Right cardiac atrium (tissue), 5 donors: ENCODE results near the gene ILDR2. TPM values are rescaled to one million over a fixed set of nuclear protein-coding genes. Genes with fewer than 3 reads are reported as not detected.

Source experiments
- ATAC-seq, 2 donors: fragments of 200-7000 bp; cut with Tn5 transposase; one replicate each; pipeline versions ENCODE4 v1.8.0 to v1.9.1; 2020; ENCODE audit warnings: moderate library complexity in 2 of 2, mild to moderate bottlenecking in 1 of 2
- DNase-seq, 3 donors: peaks; one replicate each; pipeline ENCODE4 v3.0.0-alpha.2; 2020
- H3K27ac ChIP-seq: one replicate; pipeline ENCODE4 v1.5.1; 2013; ENCODE audit warnings: mild to moderate bottlenecking, low read length, control low read depth, moderate library complexity
- H3K27me3 ChIP-seq: one replicate; pipeline ENCODE4 v1.6.1; 2013; ENCODE audit not compliant: control insufficient read depth, insufficient read depth
- H3K4me1 ChIP-seq: one replicate; pipeline ENCODE4 v1.6.1; 2013; ENCODE audit warnings: low read length; ENCODE audit not compliant: control insufficient read depth, insufficient read depth
- H3K4me3 ChIP-seq: one replicate; pipeline ENCODE4 v1.5.1; 2013; ENCODE audit warnings: low read length, control low read depth
- H3K9me3 ChIP-seq: one replicate; pipeline ENCODE4 v1.6.1; 2013; ENCODE audit warnings: low read length; ENCODE audit not compliant: control insufficient read depth
- WGBS: extraction: QIAGEN DNeasy Blood & Tissue Kit; methylation state at CpG from one replicate; pipeline ENCODE4 v1.1.7; 2013; 5-methylcytosine and 5-hydroxymethylcytosine counted together
- intact Hi-C, 4 donors: fragments of 100-400 bp; cut with DNase I; formaldehyde crosslinking; loops; one replicate each; pipeline versions ENCODE4 v1.11.0 to v1.14.0; 2022 to 2023
- polyA plus RNA-seq: library from polyadenylated mRNA; stranded (reverse); fragments of 200-250 nt; gene quantifications from one replicate; pipeline ENCODE4 v1.2.3, GENCODE V29; 2013
- total RNA-seq, 4 donors: library from RNA; stranded (reverse); fragmentation: NEBNext Ultra II Directional; extraction: Animal tissue kit (Norgen Biotek cat#: 25700); gene quantifications; one replicate each; pipeline ENCODE4 v1.2.1, GENCODE V29; 2021
- donor health status: healthy with polysubstance abuse.
- donor health status: DM: no; HTN: yes; CAD: no.
- donor health status: DM: no; HTN: no; CAD: no.
- donor health status: DM: no; HTN: yes; CAD: no; lungs with severe emphysema.
- donor health status: DM: yes; HTN: yes; CAD: no.

The ILDR2 gene
- total and polyA plus RNA-seq, 5 donors = 0.95 to 13.7 (median 3.4) TPM

GRCh38 chr1:166999075-166999474 is 23.7 kb upstream of the ILDR2 start:
- intact Hi-C loops = no loop called here
- DNase-seq (no peak), ATAC-seq (no peak)
- Histone ChIP-seq H3K27ac (no peak overlapping the region), H3K9me3 (no peaks in the 10 kb centered on the region), H3K4me3 (no peak overlapping the region), H3K27me3 (no peaks in the 10 kb centered on the region), H3K4me1 (no peaks in the 10 kb centered on the region)
- WGBS = 74% methylated on average over 1 of the region's 1 CpG

GRCh38 chr1:166988974-166989515 is 13.7 kb upstream of the ILDR2 start, which contains the start of gene MAEL:
Gene MAEL (plus strand): TSS chr1:166989280. CDS start chr1:166989353, 73 bp downstream.
- DNase-seq (peak in 2 of 3 donors; percentile 34 to 46), ATAC-seq (no peak)
- H3K27me3 ChIP-seq = no peaks in the 10 kb centered on the region
- no peak within 1 kb of the TSS for H3K4me3 ChIP-seq
- no peaks in the 10 kb centered on the region for H3K9me3 ChIP-seq
- no peak within 1 kb of the TSS for H3K27ac ChIP-seq
- intact Hi-C loops = no loop called here
- H3K4me1 ChIP-seq = no peaks in the 10 kb centered on the region
- 88% methylated on average over 45 of the region's 45 CpGs for WGBS

DNA sequence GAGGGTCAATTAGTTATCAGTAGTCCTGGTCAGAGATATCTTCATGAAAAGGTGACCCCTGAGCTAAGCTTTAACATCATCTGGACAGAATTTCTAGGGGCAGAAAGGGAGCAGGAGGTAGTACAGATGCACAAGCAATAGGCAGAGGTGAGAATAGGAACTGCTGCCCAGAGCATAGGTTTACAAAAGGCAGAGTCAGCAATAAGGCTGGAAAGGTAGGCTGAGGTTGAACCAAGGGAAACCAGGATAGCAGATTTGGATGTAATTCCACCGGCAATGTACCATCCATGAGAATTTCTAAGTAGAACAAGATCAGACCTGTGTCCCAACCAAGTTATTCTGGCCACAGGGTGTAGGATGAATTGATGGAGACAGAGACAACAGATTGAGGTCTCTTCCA is 6.2 kb upstream of the ILDR2 start:
- Histone ChIP-seq H3K4me1 (no peaks in the 10 kb centered on the region), H3K9me3 (no peaks in the 10 kb centered on the region), H3K27me3 (no peaks in the 10 kb centered on the region), H3K4me3 (no peak overlapping the region), H3K27ac (no peak overlapping the region)
- ATAC-seq = no peak
- no peak for DNase-seq
- WGBS = 90% methylated on average over 1 of the region's 1 CpG
- intact Hi-C loops = no loop called here

GRCh38 chr1:166980818-166981217 is 5.5 kb upstream of the ILDR2 start:
- H3K9me3 ChIP-seq = no peaks in the 10 kb centered on the region

DNA sequence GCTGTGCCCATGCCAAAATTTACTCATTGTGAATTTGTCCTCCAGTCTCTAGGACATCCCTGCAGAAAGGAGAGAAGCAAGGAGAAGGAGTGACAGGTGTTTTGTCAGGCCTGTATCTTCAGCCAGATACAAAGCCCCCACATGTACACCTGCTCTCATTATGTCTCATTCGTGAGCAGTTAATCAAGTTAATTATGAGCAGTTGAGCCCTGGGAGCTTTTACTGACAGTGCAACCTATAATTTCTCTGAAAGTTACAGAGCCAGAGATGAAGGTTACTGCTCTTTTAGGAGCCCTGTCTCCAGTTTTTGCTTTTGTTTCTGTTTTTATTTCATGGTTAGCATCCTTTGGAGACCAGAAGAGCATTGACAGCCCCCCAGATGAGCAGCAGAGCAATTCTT is 5.0 kb upstream of the ILDR2 start:
- Histone ChIP-seq H3K9me3 (no peaks in the 10 kb centered on the region), H3K4me1 (no peaks in the 10 kb centered on the region), H3K27me3 (no peaks in the 10 kb centered on the region), H3K4me3 (no peak overlapping the region), H3K27ac (no peak overlapping the region)
- no peak for ATAC-seq
- DNase-seq = no peak
- intact Hi-C loops = no loop called here
- 79% methylated on average over 1 of the region's 1 CpG for WGBS

More at GRCh38 chr1:166980818-166981217, 5.5 kb upstream of the ILDR2 start:
- ATAC-seq = no peak
- no peak for DNase-seq
- WGBS = 85% methylated on average over 3 of the region's 3 CpGs
- intact Hi-C loops = no loop called here
- Histone ChIP-seq H3K4me1 (no peaks in the 10 kb centered on the region), H3K27me3 (no peaks in the 10 kb centered on the region), H3K27ac (no peak overlapping the region), H3K4me3 (no peak overlapping the region)

GRCh38 chr1:166978821-166979220 is 3.5 kb upstream of the ILDR2 start:
- H3K27me3 ChIP-seq = no peaks in the 10 kb centered on the region
- intact Hi-C loops = no loop called here
- DNase-seq (no peak), ATAC-seq (no peak)
- no peak overlapping the region for H3K27ac ChIP-seq
- no peak overlapping the region for H3K4me3 ChIP-seq
- H3K4me1 ChIP-seq = no peaks in the 10 kb centered on the region
- WGBS = 29% methylated on average over 1 of the region's 1 CpG
- no peaks in the 10 kb centered on the region for H3K9me3 ChIP-seq

DNA sequence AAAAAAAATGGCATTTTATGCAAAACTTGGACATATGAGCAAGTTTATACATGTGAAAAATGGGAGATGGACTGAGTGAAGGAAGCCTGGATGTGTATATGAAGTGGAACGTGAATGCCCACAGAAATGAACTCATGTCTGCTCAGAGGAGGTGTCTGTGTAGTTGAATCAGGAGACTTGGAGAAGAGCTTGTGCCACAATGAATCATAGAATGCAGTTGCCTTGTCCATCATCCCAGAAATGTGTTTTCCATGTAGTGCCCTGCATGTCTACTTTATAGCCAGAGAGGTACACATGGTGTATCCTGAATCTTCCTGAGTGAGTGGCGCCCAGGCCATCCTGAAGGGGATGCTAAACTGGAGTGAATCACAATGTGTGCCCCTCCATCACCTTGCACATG is 2.6 kb upstream of the ILDR2 start:
- Histone ChIP-seq H3K4me3 (no peak overlapping the region), H3K27me3 (no peaks in the 10 kb centered on the region), H3K27ac (no peak overlapping the region), H3K4me1 (no peaks in the 10 kb centered on the region), H3K9me3 (no peaks in the 10 kb centered on the region)
- WGBS = 88% methylated on average over 2 of the region's 2 CpGs
- ATAC-seq (no peak), DNase-seq (no peak)
- intact Hi-C loops = no loop called here

- H3K4me3 ChIP-seq = peak overlapping the region; percentile 82
- H3K27me3 ChIP-seq = no peaks in the 10 kb centered on the region
- 3% methylated on average over 17 of the region's 17 CpGs for WGBS
- intact Hi-C loops = no loop called here
- no peaks in the 10 kb centered on the region for H3K9me3 ChIP-seq
- peak in 1 of 3 donors; percentile 33 for DNase-seq
- ATAC-seq = no peak
- no peaks in the 10 kb centered on the region for H3K4me1 ChIP-seq
- H3K27ac ChIP-seq = no peak overlapping the region
Observed at GRCh38 chr1:166974647-166975345, 544 bp downstream of the ILDR2 start.

DNA sequence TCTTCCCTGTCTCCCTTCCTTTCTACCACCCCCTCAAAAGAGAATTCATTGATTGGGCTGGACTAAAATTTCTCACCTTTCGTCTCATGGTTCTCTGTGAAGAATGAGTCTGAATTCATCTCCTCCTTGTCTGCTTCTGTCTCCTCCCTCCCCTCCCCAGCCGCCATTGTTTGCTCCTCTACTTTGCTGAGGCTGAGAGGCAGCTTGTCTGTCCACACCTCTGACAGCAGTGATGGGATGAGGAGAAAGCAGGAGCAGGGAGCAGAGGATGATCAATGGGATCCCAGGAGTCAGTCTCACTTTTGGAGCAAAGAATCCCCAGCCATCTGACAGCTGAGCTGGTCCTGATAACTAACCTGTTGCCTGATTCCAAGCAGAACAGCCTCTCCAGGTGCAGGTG is 2.5 kb downstream of the ILDR2 start:
- intact Hi-C loops = no loop called here
- no peak overlapping the region for H3K4me3 ChIP-seq
- H3K9me3 ChIP-seq = no peaks in the 10 kb centered on the region
- WGBS = 37% methylated on average over 2 of the region's 2 CpGs
- H3K27ac ChIP-seq = no peak overlapping the region
- H3K4me1 ChIP-seq = no peaks in the 10 kb centered on the region
- no peaks in the 10 kb centered on the region for H3K27me3 ChIP-seq
- no peak for DNase-seq
- ATAC-seq = no peak

DNA sequence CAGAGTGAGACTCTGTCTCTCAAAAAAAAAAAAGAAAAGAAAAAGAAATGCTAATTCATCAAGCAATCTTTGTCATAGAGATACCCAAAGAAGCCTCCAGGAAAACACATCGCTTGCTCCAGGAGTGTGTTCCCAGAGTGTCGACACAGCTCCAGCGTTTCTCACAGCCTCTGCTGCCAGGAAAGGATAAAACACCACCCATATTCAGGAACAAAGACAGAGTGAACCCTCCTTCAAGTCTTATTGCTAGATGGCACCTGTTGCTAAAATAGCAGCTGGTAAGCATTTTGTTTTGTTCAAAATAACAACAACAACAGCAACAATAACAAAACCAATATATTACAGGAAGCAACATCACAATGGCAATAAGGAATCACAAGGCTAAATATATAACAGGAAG is 3.1 kb downstream of the ILDR2 start:
- 24% methylated on average over 3 of the region's 3 CpGs for WGBS

GRCh38 chr1:166971252-166971651 is 4.1 kb downstream of the ILDR2 start:
- intact Hi-C loops = no loop called here
- H3K27ac ChIP-seq = no peak overlapping the region
- H3K4me3 ChIP-seq = no peak overlapping the region
- no peaks in the 10 kb centered on the region for H3K27me3 ChIP-seq
- whole genome bisulfite sequencing = 84% methylated on average over 3 of the region's 3 CpGs
- no peaks in the 10 kb centered on the region for H3K9me3 ChIP-seq
- H3K4me1 ChIP-seq = no peaks in the 10 kb centered on the region
- DNase-seq = no peak
- ATAC-seq = no peak

More for the DNA sequence above, 3.1 kb downstream of the ILDR2 start:
- H3K4me1 ChIP-seq = no peaks in the 10 kb centered on the region
- no peak overlapping the region for H3K27ac ChIP-seq
- H3K27me3 ChIP-seq = no peaks in the 10 kb centered on the region
- ATAC-seq (no peak), DNase-seq (no peak)
- intact Hi-C loops = no loop called here
- no peak overlapping the region for H3K4me3 ChIP-seq
- no peaks in the 10 kb centered on the region for H3K9me3 ChIP-seq
